HG03159 (cell line): ENCODE data around the gene RNF8.
"Not testable (repeated sequence)": the region's sequence is repeated elsewhere in the genome, so short reads cannot be mapped to it uniquely, and the experiment has no call there.

Experiments
- ATAC-seq: cut with Tn5 transposase; IDR thresholded peaks from one replicate; pipeline ENCODE4 v1.9.1; 2021; ENCODE audit warnings: mild to moderate bottlenecking, moderate library complexity; ENCODE audit not compliant: unreplicated experiment

The RNF8 gene

DNA sequence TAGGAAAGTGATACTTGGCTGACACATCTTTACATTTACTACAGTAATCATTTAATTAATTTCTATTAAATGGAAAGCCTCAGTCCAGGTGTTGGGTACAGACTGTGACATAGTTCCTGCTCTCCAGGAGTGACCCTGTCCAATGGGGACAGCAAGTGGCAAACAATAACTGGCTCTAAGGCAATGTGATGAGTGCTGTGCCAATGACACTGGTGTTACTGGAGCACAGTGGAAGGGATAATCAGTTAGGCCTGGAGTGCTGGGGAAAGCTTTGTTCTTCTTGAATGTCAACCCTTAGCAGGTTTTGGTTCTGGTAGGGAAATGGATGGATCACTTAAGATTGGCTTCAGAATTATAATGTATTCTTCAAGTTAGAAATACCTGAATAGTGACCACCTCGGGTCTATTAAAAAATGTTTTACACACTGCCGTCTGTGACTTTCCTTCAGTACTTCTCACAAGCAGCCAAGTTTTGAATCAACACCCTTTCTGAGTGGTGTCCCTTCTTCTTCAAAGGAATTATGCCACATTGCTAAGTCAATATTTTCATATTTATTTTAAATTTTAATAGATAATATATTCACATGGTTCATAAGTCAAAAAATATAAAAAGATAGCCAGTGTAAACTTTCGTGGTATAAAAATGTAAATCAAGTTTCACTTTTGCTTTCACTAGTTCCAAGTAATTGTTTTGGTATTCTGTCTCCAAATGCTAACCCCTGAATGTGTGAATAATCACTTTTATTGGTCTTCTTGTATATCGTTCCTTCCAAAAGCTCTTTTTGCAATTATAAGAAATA is 88.8 kb downstream of the RNF8 start:
- ATAC-seq = no peak

- ATAC-seq = not testable (repeated sequence)
Observed at GRCh38 chr6:37443216-37443542, 89.4 kb downstream of the RNF8 start.
